ENCODE measurements around the gene VPS33A.

The VPS33A gene

DNA sequence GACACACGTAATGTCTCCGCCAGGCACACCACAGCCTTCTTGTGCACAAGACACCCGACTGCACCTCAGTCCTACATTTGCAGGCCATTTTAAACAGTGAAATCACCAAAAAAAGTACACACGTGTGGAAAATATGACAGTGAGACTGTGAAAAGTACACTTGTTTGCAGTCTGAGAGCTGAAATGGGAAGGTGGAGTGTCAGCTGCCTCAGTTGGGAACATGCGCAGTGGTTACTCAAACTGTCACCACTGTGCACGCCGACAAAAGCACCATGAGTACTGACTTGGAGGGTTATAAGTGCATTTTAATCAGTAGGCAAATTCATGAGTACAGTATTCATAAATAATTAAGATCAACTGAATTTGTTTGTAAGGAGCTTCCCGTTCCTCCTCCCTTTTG is 15.8 kb downstream of the VPS33A start:
- DNase-seq (ENCODE audit: low spot score): no peak

- DNase-seq (ENCODE audit: low spot score): no peak
Observed at GRCh38 chr12:122250047-122250446, 16.2 kb downstream of the VPS33A start.

GRCh38 chr12:122245553-122245952 is 20.7 kb downstream of the VPS33A start:
- no peak for DNase-seq (ENCODE audit: low spot score)

DNA sequence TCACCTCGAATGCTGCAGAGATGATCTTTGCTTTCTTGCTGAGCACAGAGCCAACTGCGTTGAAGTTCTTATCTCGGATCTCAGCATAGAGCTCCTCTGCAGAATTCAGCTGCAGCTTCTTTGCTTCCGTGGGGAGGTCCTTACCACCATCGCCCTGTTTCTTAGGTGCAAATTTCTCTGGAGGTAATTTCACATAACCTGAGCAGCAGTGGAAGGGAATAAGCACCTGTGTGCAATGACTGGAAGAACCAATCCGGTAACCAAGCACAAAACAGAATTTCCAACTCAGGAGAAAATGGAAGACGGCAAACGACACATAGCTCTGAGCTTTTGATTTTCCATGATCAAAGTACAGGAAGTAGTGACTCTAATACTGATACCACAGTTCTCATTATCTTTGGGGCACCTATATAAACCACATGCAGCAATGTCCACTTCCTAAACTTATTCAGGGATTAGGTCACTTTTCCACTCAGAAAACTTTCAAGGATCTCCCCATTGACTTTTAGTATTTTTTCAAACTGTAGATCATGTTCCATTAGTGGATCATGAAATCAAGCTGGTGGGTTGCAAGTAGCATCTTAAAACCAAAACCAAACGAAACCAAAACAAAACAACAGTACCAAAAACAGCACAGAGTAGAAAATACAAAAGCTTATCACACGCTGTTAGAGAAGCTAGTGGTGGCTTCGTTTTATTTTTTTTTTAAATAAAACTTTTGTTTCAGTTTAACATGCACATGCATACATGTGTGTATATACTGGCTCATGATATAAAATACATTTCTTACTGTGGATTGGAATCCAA is 21.5 kb downstream of the VPS33A start:
- no peak for DNase-seq (ENCODE audit: low spot score)

- no peak for DNase-seq (ENCODE audit: low spot score)
Observed at GRCh38 chr12:122243965-122244364, 22.3 kb downstream of the VPS33A start.

- no peak for DNase-seq (ENCODE audit: low spot score)
Observed at GRCh38 chr12:122238861-122239260, 27.4 kb downstream of the VPS33A start.

DNA sequence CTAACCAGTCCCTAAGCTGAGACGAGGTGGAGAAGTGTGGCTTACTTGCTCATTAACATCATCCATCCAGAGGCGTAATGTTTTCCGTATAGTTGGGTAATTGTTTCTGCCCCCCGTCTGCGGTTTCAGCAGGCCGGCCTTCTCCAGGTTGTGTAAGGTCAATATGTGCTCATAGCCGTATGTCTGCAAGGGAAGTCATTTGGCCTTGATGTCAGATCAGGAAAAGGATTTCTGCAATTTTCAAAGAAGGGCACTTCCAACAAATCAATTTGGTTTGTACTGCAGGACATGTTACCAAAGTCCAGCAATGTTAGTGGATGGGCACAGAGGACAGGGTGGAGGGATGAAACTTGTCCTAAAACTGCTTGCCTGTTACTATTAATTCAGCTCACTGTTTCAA is 30.6 kb downstream of the VPS33A start:
- DNase-seq (ENCODE audit: low spot score): no peak

GRCh38 chr12:122232691-122233090 is 33.6 kb downstream of the VPS33A start:
- DNase-seq (ENCODE audit: low spot score): no peak

- DNase-seq (ENCODE audit: low spot score): no peak
Observed at GRCh38 chr12:122230798-122231197, 35.5 kb downstream of the VPS33A start.

- no peak for DNase-seq (ENCODE audit: low spot score)
Observed at GRCh38 chr12:122228092-122228491, 38.2 kb downstream of the VPS33A start.

- DNase-seq (ENCODE audit: low spot score): no peak
Observed at GRCh38 chr12:122227341-122227740, 39.0 kb downstream of the VPS33A start.

DNA sequence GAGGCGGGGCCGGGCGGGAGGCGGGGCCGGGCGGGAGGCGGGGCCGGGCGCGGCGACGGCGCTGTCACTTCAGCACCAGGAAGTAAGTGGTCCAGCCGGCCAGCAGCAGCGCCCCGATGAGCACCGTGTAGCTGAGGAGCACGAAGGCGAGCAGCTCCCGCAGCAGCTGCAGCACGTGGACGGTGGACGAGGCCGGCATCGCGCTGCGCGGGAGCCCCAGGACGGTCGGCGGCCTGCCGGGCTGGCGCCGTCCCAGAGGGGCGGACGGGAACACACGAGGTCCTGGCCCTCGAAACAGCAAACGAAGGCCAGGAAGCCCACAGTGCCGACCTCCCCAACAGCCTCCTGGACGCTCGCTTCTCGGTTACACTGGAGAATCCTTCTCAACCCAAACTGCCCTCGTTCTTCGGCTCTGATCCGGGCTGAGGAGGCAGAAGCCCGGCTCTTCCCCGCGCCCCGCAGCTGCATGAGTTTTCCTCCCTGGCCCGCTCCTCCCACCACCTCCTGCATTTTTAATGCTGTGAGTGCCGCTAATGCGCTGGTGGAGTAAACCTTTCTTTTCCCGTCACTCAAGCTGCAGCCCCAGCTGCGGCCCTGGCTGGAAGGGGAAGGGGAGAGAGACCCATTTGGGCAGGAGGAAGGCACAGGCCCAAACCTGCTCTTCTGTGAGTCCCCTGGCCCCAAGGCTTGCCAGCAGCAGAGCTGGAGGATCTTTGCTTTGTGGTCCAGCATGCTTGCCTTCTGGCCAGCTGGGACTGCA is 39.7 kb downstream of the VPS33A start:
- DNase-seq (ENCODE audit: low spot score): no peak

- DNase-seq (ENCODE audit: low spot score): peak; percentile 100
Observed at GRCh38 chr12:122225683-122226365, 40.5 kb downstream of the VPS33A start, which contains the start of gene DIABLO. Gene DIABLO (minus strand): TSS chr12:122226052. CDS start chr12:122226014, 38 bp downstream.

- DNase-seq (ENCODE audit: low spot score): no peak
Observed at GRCh38 chr12:122216445-122216844, 49.8 kb downstream of the VPS33A start.

DNA sequence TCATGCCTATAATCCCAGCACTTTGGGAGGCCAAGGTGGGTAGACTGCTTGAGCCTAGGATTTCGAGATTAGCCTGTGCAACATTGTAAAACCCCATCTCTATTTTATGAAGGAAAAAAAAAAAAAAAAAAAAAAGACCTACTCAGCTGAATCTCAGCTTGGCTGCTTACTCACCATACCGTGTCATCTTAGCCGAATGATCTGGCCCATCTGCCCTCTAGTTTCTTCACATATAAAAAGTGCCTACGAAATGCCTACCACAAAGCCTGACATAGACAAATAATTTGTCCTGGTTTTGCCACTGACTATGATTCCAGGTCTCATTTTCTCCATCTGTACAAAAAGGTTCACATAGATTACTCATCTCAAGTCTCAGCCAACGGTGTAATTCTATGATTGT is 50.5 kb downstream of the VPS33A start:
- DNase-seq (ENCODE audit: low spot score): no peak

GRCh38 chr12:122208073-122208820 is 58.0 kb downstream of the VPS33A start:
- DNase-seq (ENCODE audit: low spot score): no peak

DNA sequence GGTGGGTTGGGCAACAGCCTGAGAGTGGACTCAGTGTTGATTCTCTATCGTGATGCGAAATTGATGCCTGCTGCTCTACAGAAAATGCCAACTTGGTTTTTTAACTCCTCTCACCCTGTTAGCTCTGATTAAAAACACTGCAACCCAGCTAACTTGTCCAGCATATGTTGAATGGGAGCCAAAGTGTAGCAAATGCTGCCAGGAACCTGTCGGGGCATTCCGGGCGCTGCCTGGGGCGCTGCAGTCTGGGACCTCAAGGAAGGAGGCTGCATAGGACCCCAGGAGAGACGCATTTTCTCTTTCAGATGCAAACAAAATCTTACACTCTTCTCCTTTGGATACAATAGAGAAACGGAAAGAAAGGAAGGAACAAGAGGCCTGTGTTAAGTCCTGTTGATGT is 58.9 kb downstream of the VPS33A start:
- no peak for DNase-seq (ENCODE audit: low spot score)

- no peak for DNase-seq (ENCODE audit: low spot score)
Observed at GRCh38 chr12:122206976-122207375, 59.3 kb downstream of the VPS33A start.

- no peak for DNase-seq (ENCODE audit: low spot score)
Observed at GRCh38 chr12:122206111-122206881, 60.0 kb downstream of the VPS33A start.

- no peak for DNase-seq (ENCODE audit: low spot score)
Observed at GRCh38 chr12:122205053-122205925, 61.0 kb downstream of the VPS33A start.
